Suppressor macrophage (primary cell): ENCODE measurements around the gene RAD51B.

Source experiments
- DNase-seq, 4 experiments: peaks; one replicate each; pipeline ENCODE4 v3.0.0-alpha.2; 2020 to 2022

Gene RAD51B

DNA sequence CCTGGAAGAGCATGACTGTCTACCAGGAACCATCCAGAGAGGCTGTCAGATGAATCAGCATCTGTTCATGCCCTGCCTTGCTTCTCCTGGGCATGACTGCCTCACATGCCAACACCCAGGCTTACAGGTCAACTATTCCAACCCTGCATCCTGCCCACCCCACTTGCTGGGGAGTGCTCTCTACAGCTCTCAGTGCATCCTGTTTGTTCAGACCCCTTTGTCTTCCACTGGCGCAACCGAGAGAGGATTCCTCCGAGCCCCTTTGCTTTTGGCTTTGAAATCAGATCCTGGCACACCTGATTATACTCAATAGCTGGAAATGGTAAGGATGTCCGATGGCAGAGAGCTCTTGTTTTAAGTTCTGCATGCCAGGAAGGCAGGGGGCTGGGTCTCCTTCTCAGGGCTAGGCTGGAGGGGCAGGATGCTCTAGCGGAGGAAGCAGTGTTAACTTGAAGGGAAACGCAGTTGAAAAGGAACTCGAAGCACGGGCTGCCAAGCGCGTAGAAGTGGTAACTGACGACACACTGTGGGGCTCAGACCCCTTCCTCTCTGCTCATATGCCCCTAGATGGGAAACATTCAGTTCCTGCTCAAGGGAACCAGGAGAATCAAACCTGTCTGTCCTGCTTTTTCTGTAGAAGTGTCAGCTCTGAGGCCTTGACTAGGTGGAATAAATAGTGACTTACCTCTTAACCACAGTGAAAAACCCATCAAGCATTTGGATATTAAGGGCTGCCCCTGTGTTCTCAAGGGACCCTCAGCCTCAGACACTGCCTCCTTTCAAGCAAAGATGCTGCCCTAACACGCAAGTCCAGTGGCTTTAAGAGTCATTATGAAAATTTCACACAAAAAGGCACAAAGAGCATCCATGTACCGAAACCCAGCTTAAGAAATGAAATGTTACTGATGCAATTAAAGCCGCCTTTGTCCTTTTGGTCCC lies 675.8 kb downstream of the RAD51B start:
- DNase-seq: no peak

DNA sequence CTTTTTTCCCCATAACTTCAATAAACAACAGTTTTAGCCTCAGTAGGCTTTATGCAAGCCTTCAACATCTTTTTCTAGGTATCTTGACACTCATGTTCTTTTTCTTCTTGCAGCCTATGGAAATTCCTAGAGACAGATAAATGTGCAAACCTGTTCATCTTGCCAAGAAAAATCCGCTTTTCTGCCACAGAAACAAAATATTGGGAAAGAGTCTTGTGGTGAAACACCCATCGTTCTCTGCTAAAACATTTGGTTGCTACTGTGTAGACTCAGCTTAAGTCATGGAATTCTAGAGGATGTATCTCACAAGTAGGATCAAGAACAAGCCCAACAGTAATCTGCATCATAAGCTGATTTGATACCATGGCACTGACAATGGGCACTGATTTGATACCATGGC lies 677.4 kb downstream of the RAD51B start:
- DNase-seq: no peak

DNA sequence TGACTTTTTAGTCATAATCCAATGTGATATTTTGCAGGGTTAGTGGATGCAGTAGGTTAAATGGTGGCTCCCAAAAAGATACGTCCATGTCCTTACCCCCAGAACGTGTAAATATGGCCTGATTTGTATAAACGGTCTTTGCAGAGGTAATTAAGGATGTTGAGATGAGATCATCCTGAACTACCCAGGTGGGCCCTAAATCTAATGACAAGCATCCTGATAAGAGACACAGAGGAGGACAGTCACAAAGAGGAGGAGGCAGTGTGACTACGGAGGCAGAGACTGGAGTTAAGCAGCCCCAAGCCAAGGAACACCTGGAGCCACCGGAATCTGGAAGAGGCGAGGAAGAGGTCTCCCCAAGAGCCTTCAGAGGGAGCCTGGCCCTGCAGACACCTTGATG lies 679.9 kb downstream of the RAD51B start:
- no peak for DNase-seq

DNA sequence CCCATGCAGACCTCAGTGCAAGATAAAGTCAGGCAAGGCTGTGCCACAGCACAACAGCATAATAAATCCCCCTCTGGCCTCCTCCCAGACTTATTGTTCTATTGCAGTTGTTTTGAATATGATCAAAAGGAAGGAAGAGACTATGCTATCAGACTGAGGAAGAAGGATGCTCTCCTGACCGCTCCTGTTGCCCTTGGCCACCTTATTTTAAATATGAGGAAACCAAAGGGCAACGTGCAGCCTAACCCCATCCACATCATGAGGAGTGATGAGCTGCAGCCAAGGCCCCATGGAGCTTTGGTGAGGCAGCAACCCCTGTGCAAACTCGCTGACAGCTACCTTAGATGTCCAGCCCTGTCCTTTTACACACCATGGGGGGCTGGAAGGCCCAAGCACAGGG lies 681.6 kb downstream of the RAD51B start:
- no peak for DNase-seq

DNA sequence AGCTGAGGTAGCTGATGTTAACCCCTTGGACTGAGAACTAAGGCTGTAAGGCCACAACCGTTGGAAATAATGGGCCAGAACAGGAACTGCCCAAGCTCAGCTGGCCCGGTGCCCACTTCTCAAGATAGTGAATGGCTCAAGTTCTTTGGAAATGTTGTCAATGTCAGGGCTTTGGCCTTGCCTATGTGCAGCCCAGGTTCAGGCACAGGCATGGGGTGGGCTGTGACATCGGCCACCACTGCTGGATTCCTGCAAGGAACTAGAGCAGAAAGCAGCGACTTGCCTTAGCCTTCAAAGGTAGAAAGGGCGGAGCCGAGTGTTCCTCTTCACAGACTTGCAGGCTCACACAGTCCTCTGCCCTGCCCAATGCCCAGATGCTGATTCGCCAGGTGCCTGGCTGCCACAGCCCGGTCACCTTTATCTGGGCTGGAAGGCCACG lies 682.1 kb downstream of the RAD51B start:
- DNase-seq: peak; percentile 52 to 79 (median 66)

DNA sequence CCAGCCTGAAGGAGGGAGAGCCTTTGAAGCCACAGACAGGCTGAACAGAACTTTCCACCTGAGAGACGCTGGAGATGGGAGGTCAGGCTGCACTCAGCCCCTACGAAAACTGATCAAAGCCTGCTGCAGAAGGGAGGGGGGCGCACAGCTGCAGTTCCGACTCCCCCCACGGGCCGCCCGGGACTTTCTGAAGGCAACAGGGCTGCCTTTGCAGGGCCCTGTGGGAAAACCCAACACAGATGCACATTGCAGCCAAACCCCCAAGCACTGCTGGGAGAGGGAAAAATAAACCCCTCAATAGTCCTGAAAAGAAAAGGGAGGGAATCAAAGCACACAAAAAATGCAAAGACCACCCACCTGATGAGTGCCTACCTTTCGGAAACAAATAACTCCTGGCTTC lies 682.7 kb downstream of the RAD51B start:
- DNase-seq: no peak

DNA sequence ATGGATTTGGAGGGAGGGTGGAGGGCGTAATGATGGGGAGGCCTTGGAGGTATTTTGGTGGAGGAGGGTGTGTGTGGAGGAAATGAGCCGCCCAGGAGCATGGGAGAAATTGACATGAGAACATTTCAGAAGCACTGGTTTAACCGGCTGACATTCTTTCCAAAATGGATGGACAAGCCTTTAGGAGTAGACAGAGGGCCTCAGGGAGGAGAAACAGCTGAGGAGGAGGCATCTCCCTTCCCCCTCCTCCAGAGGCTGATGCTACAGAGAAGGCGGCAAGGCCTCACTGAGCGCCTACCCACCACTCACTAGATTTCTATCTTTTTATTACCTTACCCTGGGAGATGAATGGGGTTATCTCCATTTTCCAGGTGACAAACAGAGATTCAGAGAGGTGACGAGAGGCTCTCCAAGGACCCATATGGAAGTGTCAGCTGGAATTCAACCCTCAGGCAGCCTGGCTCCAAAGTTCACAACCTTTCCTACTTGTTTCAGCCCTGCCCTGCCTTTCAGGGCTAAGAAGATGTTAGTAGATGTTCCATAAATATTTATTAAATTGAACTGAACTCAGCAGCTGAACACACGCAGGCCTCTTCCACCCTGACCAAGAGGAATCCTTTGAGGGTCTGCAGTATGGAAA lies 683.7 kb downstream of the RAD51B start:
- DNase-seq: no peak

DNA sequence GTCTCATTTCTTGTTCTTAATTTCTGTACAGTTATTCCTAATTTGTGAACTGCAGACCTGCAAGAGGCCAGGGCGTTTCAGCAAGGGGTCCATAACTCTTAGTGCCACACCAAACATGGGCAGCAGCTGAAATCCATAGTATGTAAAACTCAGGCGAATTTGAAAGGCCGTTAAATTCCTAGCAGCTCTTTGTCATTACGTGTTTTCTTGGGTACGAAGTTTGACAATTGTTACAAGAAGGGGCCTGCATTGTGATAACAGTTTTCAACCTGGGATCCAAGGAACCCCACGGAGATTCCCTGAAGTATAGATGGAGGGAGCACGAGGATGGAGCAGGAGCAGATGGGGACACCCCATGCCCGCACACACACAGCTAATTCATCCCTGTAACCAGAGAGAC lies 685.3 kb downstream of the RAD51B start:
- no peak for DNase-seq

DNA sequence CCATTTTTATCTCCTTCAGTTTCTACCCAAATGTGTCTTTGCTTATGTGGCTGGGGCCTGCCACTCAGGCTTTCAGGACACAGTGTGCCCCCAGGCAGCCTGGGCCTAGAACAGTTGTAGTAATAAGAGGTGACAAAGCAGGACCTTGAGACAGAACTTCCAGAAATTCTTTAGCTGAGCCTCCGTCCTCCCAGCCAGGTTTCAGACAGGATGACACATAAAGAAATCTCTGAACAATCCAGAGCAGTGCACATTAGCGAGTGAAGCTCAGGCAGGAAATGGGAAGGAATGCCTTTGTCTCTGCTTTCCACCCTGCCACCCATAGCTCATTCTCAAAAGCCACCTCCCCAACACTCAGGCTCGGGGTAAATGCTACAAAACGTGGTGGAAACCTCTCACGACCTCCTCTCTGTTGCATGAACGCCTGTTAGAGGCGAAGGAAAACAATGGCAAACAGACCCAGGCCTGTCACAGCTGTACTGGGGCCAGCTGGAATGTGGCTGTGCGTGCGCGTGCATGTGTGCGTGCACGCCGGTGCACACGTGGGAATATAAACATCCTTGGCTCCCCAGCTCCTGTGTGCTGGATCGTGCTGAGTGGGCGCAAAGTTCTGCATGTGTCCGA lies 686.6 kb downstream of the RAD51B start:
- no peak for DNase-seq

DNA sequence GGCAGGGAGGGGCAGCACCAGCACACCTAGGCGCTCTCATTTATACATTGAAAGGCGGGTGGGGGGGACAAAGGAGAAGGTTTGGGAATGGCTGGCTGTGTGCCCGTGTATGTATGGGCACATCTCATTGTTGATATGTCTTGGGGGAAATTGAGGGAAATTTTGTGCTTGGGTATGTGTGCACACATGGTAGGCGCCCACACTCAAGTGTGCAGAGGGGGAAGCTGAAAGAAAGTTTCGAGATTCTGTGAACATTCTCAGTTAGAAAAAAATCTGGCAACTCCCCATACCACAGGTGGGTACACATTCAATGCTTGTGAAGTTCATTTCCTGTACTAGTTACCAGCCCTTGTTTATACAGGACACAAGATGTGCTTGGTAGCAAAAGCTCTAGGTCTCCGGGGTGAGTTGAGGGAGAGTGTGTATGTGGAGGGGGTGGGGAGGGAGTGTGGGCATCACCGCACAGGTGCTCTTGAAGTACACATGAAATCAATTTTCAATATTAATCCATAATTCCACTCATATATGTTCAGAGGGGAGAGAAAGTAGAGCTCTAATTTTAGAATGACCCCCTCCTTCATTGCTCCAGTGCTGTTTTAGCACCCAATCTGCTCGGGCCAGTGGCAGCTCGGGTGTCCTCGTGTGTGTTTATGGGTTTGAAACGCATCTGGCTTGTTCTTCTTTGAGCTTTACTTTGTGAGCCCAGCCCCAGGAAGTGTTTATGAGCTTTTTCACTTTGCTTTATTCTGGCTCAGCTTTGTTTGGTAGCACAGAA lies 687.3 kb downstream of the RAD51B start:
- DNase-seq: no peak

DNA sequence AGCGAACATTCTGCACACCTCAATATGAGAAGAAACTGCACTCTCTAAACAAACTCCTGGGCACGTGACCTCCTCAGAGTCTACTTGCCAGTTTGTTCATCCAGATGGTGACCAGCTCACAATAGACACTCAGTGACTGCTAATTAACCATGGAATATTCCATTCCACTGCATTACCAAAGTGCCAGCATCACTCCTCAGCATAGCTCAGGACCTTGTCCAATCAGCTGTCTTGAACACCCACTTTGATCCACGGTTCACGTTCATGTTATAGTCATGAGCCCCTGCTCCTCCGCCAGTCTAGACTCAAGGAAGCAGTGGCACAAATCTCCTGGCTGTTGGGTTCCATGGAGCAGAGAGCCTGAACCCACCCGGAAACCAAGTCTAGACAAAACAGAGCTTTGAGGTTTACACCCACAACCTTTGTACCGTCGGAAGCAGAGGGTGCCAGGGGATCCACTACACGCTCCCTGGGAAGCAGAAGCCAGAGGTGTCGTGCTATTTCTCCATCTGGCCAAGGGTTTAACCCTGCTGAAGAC lies 688.0 kb downstream of the RAD51B start:
- no peak for DNase-seq

DNA sequence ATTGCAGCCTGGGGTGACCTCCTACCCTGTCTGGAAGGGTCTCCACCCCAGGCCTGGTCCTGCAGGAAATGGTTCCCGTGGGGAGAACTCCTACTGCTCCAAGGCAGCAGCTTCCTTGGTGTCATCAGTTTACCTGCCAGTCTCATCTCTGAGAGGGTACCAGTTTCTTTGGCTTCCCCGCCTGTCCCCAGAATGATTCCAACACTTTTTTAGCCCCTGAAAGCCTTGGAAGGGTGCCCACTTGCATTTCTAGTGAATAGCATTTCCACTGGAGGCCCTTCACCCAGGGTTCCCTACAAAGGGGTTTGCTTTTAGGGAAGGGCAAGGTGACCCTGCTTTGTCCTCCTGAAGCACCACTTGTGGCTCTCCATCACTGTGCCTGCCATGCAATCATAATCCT lies 689.0 kb downstream of the RAD51B start:
- no peak for DNase-seq

DNA sequence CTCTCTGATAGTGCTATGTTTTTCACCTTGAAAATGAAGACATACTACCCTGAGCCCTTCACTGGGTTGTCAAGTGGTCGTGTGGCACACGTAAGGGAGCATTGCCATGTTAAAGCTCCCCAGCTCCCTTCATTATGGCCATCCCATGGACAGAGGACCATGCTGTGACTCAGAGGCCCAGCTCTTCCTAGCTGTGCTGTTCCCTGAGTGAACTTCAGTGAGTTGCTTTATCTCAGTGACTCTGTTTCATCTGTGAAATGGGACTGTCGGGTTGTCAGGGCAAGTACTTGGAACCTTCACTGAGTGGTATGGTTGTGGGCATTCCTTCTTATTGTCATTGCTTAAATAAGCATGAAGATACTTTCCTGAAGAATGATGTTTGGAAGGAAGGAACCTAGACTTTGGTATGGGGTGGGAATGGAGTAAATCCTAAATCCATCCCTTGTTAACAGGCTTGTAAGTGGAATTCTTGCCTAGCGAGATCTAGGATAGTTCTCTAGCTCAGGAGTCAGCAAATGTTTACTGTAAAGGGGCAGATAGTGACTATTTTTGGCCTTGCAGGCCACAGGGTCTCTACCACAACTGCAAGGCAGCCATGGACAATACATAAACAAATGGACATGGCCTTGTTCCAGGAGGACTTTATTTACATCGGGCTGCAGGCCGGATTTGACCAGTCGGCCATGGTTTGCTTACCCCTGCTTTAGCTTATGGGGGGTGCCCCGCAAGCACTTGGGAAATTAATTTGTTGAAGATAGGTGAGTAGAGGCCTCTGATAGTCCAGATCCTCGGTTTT lies 689.8 kb downstream of the RAD51B start:
- no peak for DNase-seq

DNA sequence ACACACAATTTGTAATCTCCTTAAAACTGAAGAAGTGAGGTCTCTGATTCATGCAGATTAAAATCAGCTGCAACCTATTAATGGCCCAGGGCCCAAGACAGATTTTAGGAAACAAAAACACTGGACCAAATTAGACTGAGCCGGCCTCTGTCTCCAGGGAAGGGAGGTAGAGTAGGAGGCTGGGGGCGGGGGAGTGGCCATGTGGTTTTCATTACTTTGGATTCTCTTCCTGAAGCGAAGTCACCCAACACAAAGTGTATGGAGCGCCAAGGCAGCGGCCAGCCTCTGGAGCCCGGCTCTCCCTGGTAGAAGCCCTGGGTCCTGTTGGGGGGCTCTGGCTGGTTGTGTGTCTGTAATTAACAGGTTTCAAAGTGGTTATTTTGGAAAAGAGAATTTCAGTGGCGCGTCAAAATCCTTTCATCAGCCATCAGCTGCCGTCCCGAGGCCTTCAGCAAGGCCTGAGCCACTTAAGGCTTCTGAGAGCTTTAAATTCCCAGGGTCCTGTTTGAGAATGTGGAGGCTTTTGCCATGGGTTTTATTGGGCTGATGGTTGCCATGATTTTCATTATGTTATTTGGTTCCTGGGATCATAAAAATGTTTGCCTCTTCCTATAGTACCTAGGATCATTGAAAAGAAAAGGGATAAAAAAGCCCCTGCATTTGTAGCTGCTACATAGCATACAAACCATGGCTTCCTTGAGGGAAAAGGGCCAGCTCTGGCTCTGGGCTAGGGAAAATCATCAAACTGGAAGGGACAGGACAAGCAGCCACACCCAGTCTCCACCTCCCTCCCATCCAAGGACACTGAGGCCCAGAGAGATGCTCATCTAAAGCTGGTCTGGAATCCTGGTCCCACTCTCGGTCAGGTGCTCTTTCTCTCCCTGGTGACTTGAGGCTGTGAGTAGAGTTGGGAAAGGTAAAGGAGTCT lies 690.9 kb downstream of the RAD51B start:
- peak in 1 of 4 experiments; percentile 23 for DNase-seq

DNA sequence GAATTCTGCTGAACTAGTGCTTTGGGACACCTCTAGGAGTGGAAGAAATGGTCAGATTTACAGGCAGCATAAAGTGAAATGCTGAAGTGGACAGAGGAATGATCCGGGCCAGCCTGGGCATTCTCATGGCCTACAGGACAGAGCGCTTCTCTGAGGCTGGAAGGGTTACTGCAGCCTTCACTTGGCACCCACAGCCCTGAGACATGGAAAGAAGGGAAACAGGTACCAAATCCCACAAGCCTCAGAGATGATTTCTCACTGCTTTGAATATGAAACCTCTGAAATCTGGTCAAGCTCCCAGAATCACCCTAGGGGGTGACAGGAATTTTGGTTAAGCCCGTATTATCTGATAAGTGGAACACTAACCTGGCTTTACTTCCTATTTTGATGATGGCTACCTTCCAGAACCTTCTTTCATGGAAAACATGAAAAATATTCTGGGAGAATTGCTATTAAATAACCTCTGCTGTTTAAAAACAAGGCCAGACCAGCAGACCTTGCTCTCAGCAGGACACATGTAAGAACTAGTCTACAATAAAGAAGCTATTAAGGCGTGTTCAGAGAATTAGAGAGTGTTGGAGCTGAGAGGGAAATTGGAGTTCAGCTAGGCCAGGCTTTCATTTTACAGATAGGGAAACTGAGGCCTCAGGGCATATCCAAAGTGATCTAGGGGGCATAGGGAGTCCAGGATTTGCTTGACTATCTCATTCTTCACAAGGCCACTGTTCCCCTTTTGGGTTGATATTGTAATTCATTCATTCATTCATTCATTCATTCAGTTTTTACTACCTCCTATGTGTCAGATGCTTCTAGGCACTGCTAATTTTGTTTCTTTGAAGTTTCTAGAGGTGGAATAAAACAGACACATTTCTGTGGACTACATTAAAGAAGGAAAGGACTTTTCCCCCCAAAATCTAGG lies 691.8 kb downstream of the RAD51B start:
- no peak for DNase-seq

DNA sequence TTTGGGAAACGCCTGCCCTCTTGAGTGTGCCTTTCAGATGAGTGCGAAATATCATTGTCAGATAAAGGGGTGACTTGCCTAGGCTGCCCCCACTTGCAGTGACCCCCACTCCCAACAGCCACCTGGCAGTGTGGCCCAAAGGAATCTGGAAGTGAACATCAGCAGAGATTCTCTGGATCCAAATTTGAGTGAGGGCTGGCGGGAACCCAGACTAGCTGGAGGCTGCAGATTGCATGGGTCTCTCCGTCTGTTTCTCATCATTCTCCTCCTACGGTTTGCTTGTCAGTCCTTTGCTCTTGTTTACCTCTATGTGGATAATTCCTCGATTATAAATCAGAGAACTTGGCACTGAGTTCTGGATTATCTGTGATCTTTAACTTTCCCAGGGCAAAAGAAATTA lies 692.5 kb downstream of the RAD51B start:
- DNase-seq: no peak

DNA sequence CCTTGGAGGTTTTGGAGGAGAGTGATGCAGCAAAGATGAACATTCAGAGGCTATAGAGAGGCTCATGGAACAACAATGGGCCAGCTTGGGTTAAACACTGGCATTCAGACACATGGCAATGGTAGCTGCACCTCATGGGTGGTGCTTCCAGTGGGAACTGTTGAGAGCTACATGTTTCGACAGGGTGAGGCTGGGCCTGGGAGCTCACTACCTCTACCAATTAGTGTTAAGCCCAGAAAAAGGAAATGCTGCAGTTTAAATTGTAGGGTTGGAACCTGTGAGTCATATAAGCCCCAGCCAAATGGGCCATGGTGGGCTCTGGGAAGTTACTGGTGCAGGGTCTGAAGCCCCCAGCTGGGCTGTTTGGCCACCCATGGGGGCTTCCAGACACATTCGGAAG lies 693.6 kb downstream of the RAD51B start:
- peak in 3 of 4 experiments; percentile 39 to 44 (median 41) for DNase-seq

DNA sequence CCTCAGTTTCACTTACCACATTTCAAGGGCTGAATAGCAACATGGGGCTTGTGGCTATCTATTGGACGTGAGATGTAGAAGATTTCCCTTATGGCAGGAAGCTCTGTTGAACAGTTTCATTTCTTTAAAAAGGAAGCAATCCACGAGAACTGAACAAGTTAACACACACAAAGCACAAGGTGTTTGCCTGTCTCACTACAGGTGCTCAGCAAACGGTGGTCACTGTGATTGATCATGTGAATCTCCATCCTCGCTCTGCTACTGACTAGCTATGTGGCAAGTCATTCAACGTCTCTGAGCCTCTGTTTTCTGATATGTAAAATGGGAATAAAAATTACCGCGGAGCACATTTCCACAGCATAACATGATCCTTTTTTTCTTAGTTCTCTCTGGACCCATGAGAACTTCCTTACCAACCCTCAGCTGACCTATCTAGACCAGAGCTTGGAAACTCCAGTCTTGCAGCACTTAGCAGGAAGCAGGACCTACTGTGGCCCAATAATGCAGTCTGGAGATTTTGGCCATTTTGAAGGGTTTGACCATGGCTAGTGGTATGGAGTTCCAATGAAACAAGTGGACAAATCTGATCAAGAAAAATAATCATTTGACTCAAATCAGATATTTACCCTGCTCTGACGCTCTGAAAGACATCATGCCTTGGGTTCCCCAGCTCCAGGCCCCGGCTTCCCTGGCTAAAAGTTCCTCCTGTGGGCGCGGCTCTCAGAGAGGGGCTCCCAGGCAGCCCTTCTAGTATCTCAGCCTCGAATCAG lies 694.4 kb downstream of the RAD51B start:
- peak; percentile 46 to 79 (median 72) for DNase-seq
